ENCODE results near the gene NCAPG2. TPM values are rescaled to one million over a fixed set of nuclear protein-coding genes. Genes with fewer than 3 reads are reported as not detected.

NCAPG2 gene, protein sequence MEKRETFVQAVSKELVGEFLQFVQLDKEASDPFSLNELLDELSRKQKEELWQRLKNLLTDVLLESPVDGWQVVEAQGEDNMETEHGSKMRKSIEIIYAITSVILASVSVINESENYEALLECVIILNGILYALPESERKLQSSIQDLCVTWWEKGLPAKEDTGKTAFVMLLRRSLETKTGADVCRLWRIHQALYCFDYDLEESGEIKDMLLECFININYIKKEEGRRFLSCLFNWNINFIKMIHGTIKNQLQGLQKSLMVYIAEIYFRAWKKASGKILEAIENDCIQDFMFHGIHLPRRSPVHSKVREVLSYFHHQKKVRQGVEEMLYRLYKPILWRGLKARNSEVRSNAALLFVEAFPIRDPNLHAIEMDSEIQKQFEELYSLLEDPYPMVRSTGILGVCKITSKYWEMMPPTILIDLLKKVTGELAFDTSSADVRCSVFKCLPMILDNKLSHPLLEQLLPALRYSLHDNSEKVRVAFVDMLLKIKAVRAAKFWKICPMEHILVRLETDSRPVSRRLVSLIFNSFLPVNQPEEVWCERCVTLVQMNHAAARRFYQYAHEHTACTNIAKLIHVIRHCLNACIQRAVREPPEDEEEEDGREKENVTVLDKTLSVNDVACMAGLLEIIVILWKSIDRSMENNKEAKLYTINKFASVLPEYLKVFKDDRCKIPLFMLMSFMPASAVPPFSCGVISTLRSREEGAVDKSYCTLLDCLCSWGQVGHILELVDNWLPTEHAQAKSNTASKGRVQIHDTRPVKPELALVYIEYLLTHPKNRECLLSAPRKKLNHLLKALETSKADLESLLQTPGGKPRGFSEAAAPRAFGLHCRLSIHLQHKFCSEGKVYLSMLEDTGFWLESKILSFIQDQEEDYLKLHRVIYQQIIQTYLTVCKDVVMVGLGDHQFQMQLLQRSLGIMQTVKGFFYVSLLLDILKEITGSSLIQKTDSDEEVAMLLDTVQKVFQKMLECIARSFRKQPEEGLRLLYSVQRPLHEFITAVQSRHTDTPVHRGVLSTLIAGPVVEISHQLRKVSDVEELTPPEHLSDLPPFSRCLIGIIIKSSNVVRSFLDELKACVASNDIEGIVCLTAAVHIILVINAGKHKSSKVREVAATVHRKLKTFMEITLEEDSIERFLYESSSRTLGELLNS
- 56.7 and 59.9 TPM in 2 replicates for total RNA-seq (2013; cell fraction: nucleolus; rRNA removed)
- 36.1 and 36.9 TPM in 2 replicates for total RNA-seq (2014; rRNA removed)
- total RNA-seq (2014; rRNA removed; fragmentation: Illumina TruSeq; extraction: Trizol): 48.2 and 48.6 TPM in 2 replicates
- 67.2 and 78.2 TPM in 2 replicates for total RNA-seq (2021)
- polyA plus RNA-seq (2011; ENCODE audit: low read depth): 18.6 TPM
- 44.0 and 56.1 TPM in 2 replicates for polyA plus RNA-seq (2011; rRNA removed)
- 37.0 and 37.2 TPM in 2 replicates for polyA plus RNA-seq (2011; cell fraction: cytosol; rRNA removed)
- polyA plus RNA-seq (2011; cell fraction: nucleus; rRNA removed): 37.7 and 50.7 TPM in 2 replicates
- polyA plus RNA-seq (2012): 24.4 and 28.3 TPM in 2 replicates
- 52.9 and 56.3 TPM in 2 replicates for polyA plus RNA-seq (2014; fragmentation: Illumina TruSeq; extraction: Trizol)
- polyA plus RNA-seq (2014; fragmentation: Nextera tagmentation; extraction: Ambion mirVana): 10 to 100 TPM; 11.2 to 27.9 TPM
- 46.4 and 49.9 TPM in 2 replicates for polyA plus RNA-seq (2014; rRNA removed)
- 10 to 100 TPM; 68.9 to 74.0 TPM for polyA plus RNA-seq (2016; fragmentation: Nextera tagmentation; extraction: Ambion mirVana)
- 107 and 117 TPM in 2 replicates for polyA minus RNA-seq (2011; rRNA and poly(A)+ RNA removed)
- polyA minus RNA-seq (2011; cell fraction: cytosol; rRNA and poly(A)+ RNA removed): 18.9 and 23.1 TPM in 2 replicates
- 42.8 and 70.3 TPM in 2 replicates for polyA minus RNA-seq (2011; cell fraction: nucleus; rRNA and poly(A)+ RNA removed)
- Bru-seq, nascent RNA: percentile 78 among the genes with signal in this experiment
- BruChase-seq, experiment 1, labeled RNA remaining after a 6-hour chase: percentile 82 among the genes with signal in this experiment
- BruChase-seq, experiment 2, labeled RNA remaining after a 2-hour chase: percentile 87 among the genes with signal in this experiment
- long read RNA-seq, experiment 1, full-length matches to known transcripts: 16 of 33 reads
- long read RNA-seq, experiment 1, partial matches to known transcripts: 6 of 33 reads
- long read RNA-seq, experiment 1, other reads (novel, unspliced or antisense): 11 of 33 reads
- long read RNA-seq, experiment 2, partial matches to known transcripts: 38 of 62 reads
- long read RNA-seq, experiment 2, other reads (novel, unspliced or antisense): 20 of 62 reads

DNA sequence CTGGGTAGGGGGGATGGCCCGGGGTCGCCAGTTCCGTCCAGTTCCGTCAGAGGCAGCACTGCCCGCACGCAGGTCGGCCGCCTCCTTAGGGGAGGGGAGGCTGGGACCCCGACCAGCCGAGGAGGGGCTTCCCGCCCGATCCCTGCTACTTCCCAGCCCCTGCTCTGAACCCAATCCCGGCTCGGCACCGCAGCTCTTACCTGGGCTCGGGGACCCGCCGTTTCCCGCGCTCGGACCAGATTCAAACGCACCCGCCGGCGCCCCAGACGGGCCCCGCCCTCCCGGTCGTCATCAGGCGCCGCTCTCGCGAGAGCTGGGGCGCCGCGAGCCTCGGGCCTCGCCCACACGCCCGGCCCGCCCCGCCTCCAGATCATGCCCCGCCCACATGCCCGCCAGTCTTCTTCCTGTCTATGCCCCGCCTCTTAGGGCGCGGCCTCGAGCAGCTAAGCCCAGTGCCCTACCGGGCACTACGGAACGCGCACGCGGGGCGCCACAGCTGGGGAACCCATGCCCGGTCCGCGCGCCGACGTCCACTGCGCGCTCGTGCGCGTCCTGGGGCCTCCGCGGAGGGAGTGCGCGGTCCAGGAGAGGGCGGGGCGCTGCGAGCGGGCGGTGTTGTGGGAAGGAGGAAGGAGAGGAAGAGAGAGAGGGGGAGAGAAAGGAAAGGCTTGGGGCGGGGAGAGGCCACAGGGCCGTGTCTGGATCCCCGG, at the start of gene NCAPG2:
TSS of gene NCAPG2 (minus strand) at position 281 of the 710 bp plus-strand sequence. CDS start 2,905 bp downstream, outside the sequence.
- SMC1A ChIA-PET (ENCODE audit: uncharacterized antibody, unreplicated experiment): no interaction called here
- Histone ChIP-seq H3K4me3 (peak within 1 kb of the TSS; percentile 97), H3K36me3 (ENCODE audit: control insufficient read depth in 2 of 2, insufficient read depth in 2 of 2, low read length in 1 of 2) (peaks cover 0 to 2% of the 10 kb centered on the region in 2 experiments; a peak in 3 of 4 replicates), H3K27me3 (replicated peaks in 1 of 2; ENCODE audit: control insufficient read depth in 2 of 2, insufficient read depth in 2 of 2, low read length in 1 of 2) (no peaks in the 10 kb centered on the region), H3K9me3 (replicated peaks; ENCODE audit: control insufficient read depth, insufficient read depth, low read length) (peaks cover 5% of the 10 kb centered on the region; the same call in 2 of the 3 replicates), H3K9ac (ENCODE audit: control insufficient read depth, insufficient read depth, low read length) (peak within 1 kb of the TSS; percentile 99), H3K4me1 (ENCODE audit: control insufficient read depth, insufficient read depth, low read length) (peaks cover 3% of the 10 kb centered on the region), H3K79me2 (ENCODE audit: control insufficient read depth, insufficient read depth, low read length) (peaks cover 42% of the 10 kb centered on the region), H4K20me1 (ENCODE audit: control insufficient read depth, insufficient read depth) (no peaks in the 10 kb centered on the region), H2AFZ (ENCODE audit: control insufficient read depth, low read depth, low read length) (peak within 1 kb of the TSS; percentile 92), H3K4me2 (ENCODE audit: control insufficient read depth, insufficient read depth) (peak within 1 kb of the TSS; percentile 92), H3K27ac (ENCODE audit: control insufficient read depth, insufficient read depth) (peak within 1 kb of the TSS; percentile 90)
- intact Hi-C loops (cut with micrococcal nuclease; ENCODE audit: unreplicated experiment): loop anchor here (2.0 kb wide), 1 partner anchor 124 kb away; the partner anchor contains the start of gene ESYT2
- BruUV-seq (replicated peaks): no TSS peak
- DNase-seq (ENCODE audit: low read depth, low spot score) (peak; percentile 88), FAIRE-seq (peak; percentile 56), ATAC-seq (peak; percentile 98)
- in situ Hi-C loops (cut with MboI): loop anchor here (5.0 kb wide), 1 partner anchor 118 kb away; no protein-coding TSS in a partner anchor
- WGBS (ENCODE audit: insufficient coverage, insufficient replicate concordance, low lambda C conversion rate, missing lambda C conversion rate): under 1% methylated on average over 41 of the region's 78 CpGs
- POLR2A ChIA-PET: interaction anchor here (0.5 to 1.6 kb wide), 7 partner anchors 9 to 159 kb away, joined by 3 to 6 read pairs (median 4); no protein-coding TSS in a partner anchor
- RAD21 ChIA-PET (ENCODE audit: unreplicated experiment): interaction anchor here (0.7 to 2.2 kb wide), 4 partner anchors 44 to 272 kb away, joined by 3 to 14 read pairs (median 4); no protein-coding TSS in a partner anchor
- CTCF ChIA-PET: interaction anchor here (0.6 to 2.6 kb wide), 5 partner anchors 8 to 272 kb away, joined by 3 to 16 read pairs (median 3); no protein-coding TSS in a partner anchor
- TF ChIP-seq BCLAF1 (IDR thresholded peaks at IDR 0.05) (no peak), YY1 (IDR thresholded peaks at IDR 0.05; ENCODE audit: low read depth, low read length) (0 out of 2 replicates have a peak, but pooled peaks have one; percentile 50), BHLHE40 (IDR thresholded peaks at IDR 0.05; ENCODE audit: borderline replicate concordance in 1 of 2, low read depth in 2 of 2, low read length in 1 of 2) (peak; percentile 88 to 98), RUNX3 (IDR thresholded peaks at IDR 0.05; ENCODE audit: low read length) (peak; percentile 6; the same call in 1 of the 2 replicates), PBX3 (IDR thresholded peaks at IDR 0.05; ENCODE audit: insufficient replicate concordance, low read depth, low read length) (peak; percentile 57), CHD2 (IDR thresholded peaks at IDR 0.05; ENCODE audit: borderline replicate concordance, low read depth, low read length) (peak; percentile 99), CBFB (IDR thresholded peaks at IDR 0.05; ENCODE audit: low read depth) (peak; percentile 47; the same call in 1 of the 2 replicates)
